Spleen (tissue), 7 donors: ENCODE data around the gene ZNF165.

Experiments used
- CTCF ChIP-seq, 11 experiments: fragments of 200-600 bp in 7 of 11; fragments of 450-650 bp in 4 of 11; sonication (generic) in 4 of 11; IDR thresholded peaks in 8 of 11; conservative IDR thresholded peaks in 3 of 11; 1 replicate in 7 of 11; 2 replicates in 4 of 11; pipeline versions ENCODE4 v1.4.0 to v1.8.0; 2016 to 2021; ENCODE audit warnings: antibody characterized with exemption in 11 of 11, inconsistent platforms in 4 of 11, mild to moderate bottlenecking in 1 of 11
- POLR2AphosphoS5 ChIP-seq, 3 donors: sonication (generic); formaldehyde crosslinking; IDR thresholded peaks; one replicate each; pipeline ENCODE4 v1.5.1; 2017; ENCODE audit warnings: antibody characterized with exemption in 3 of 3
- donor health status: DM: no; HTN: no; CAD: no; lungs with moderate emphysema.
- donor health status: DM: no; HTN: no; CAD: no.
- donor health status: DM: no; HTN: no; CAD: no.

DNA sequence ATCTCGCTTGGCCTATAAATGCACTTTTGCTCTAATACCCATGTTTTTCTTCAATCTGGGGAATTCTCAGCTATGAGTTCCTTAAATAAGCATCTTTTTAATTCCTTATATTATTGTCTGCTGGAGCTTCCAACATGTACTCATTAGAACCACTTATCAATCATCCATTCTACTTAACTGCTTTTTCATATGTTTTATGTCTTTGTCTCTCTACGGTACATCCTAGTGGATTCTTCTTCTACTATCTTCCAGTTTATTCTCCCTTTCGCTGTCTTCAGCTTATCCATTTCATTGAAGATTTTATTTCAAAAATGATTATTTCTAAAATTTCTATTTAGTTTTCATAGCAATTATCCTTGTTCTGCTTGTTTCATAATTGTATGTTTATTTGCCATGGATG, 31.6 kb downstream of the ZNF165 start:
- no peak for TF ChIP-seq POLR2AphosphoS5 (IDR thresholded peaks at IDR 0.05)
- no peak for TF ChIP-seq CTCF (IDR thresholded peaks at IDR 0.05 in 8 of 11, conservative IDR thresholded peaks at IDR 0.05 in 3 of 11)
